OCI-LY3 (cell line): Measurements from ENCODE around the gene SYNE1.
"Not testable (repeated sequence)": the region's sequence is repeated elsewhere in the genome, so short reads cannot be mapped to it uniquely, and the experiment has no call there.

ENCODE experiments used
- H2AFZ ChIP-seq: fragments of 200-600, 300-600 bp; shearing (Covaris generic); 2 replicates; pipeline ENCODE4 v1.6.0; 2014; ENCODE audit warnings: antibody characterized with exemption, low read depth, low read length
- H3K27ac ChIP-seq: fragments of 200-600, 300-600 bp; sonication (generic); 2 replicates; pipeline ENCODE4 v1.5.1; 2014; ENCODE audit warnings: mild to moderate bottlenecking, low read length, moderate library complexity, mixed read lengths
- H3K27me3 ChIP-seq: fragments of 200-600, 300-600 bp; sonication (generic); 2 replicates; pipeline ENCODE4 v1.6.1; 2014; ENCODE audit warnings: low read depth, low read length, mixed read lengths
- H3K36me3 ChIP-seq: fragments of 200-600, 300-600 bp; sonication (generic); replicated peaks from 2 replicates; pipeline ENCODE3; 2014; ENCODE audit warnings: low read depth, low read length, mixed read lengths
- H3K4me1 ChIP-seq: fragments of 300-600, 200-600 bp; sonication (generic); 2 replicates; pipeline ENCODE4 v1.6.1; 2014; ENCODE audit warnings: low read length, mixed read lengths
- H3K4me2 ChIP-seq: fragments of 200-600, 300-600 bp; sonication (generic); 2 replicates; pipeline ENCODE4 v1.6.1; 2014; ENCODE audit warnings: low read length, mixed read lengths
- H3K4me3 ChIP-seq: fragments of 300-600, 200-600 bp; sonication (generic); 2 replicates; pipeline ENCODE4 v1.5.1; 2014; ENCODE audit warnings: antibody characterized with exemption, mild to moderate bottlenecking, low read length, moderate library complexity
- H3K79me2 ChIP-seq: fragments of 300-600, 200-600 bp; shearing (Covaris generic); 2 replicates; pipeline ENCODE4 v1.6.1; 2014; ENCODE audit warnings: mild to moderate bottlenecking, low read length, mixed read lengths
- H3K9ac ChIP-seq: fragments of 300-600, 200-600 bp; shearing (Covaris generic); 2 replicates; pipeline ENCODE4 v1.6.0; 2014; ENCODE audit warnings: mild to moderate bottlenecking, low read length, moderate library complexity
- H3K9me3 ChIP-seq: fragments of 200-600, 300-600 bp; shearing (Covaris generic); 2 replicates; pipeline ENCODE4 v1.6.1; 2014; ENCODE audit warnings: low read length, mixed read lengths; ENCODE audit not compliant: insufficient read depth
- H4K20me1 ChIP-seq: fragments of 200-600, 300-600 bp; sonication (generic); 2 replicates; pipeline ENCODE4 v1.6.1; 2016; ENCODE audit warnings: low read length, mixed read lengths; ENCODE audit not compliant: insufficient read depth
- CTCF ChIP-seq: fragments of 200-600, 300-600 bp; sonication (generic); IDR thresholded peaks from 2 replicates; pipeline ENCODE4 v1.5.1; 2014; ENCODE audit warnings: antibody characterized with exemption, low read length, low read depth
- EZH2phosphoT487 ChIP-seq: fragments of 200-600 bp; shearing (Covaris generic); IDR thresholded peaks from 2 replicates; pipeline ENCODE4 v1.6.1; 2018; ENCODE audit warnings: antibody characterized with exemption, mixed run types, low read depth

Gene SYNE1

GRCh38 chr6:152502421-152503188, 134.6 kb downstream of the SYNE1 start:
- Histone ChIP-seq H3K9me3 (no peaks in the 10 kb centered on the region), H3K4me3 (no peak overlapping the region), H2AFZ (no peak overlapping the region), H4K20me1 (no peaks in the 10 kb centered on the region), H3K27me3 (no peaks in the 10 kb centered on the region), H3K36me3 (no peaks in the 10 kb centered on the region), H3K4me1 (peaks cover 3% of the 10 kb centered on the region; the same call in 1 of the 2 replicates), H3K4me2 (no peak overlapping the region), H3K9ac (no peak overlapping the region), H3K79me2 (no peaks in the 10 kb centered on the region), H3K27ac (no peak overlapping the region)
- TF ChIP-seq CTCF = no peak
- TF ChIP-seq EZH2phosphoT487 = no peak

GRCh38 chr6:152499931-152500330, 137.2 kb downstream of the SYNE1 start:
- no peaks in the 10 kb centered on the region for H4K20me1 ChIP-seq
- H2AFZ ChIP-seq = no peak overlapping the region
- no peak overlapping the region for H3K4me3 ChIP-seq
- no peaks in the 10 kb centered on the region for H3K79me2 ChIP-seq
- no peak overlapping the region for H3K9ac ChIP-seq
- TF ChIP-seq EZH2phosphoT487 = no peak
- TF ChIP-seq CTCF = no peak
- no peaks in the 10 kb centered on the region for H3K9me3 ChIP-seq
- H3K27me3 ChIP-seq = no peaks in the 10 kb centered on the region
- no peaks in the 10 kb centered on the region for H3K36me3 ChIP-seq
- peaks cover 3% of the 10 kb centered on the region; the same call in 1 of the 2 replicates for H3K4me1 ChIP-seq
- H3K27ac ChIP-seq = no peak overlapping the region
- H3K4me2 ChIP-seq = no peak overlapping the region

GRCh38 chr6:152496731-152497130, 140.4 kb downstream of the SYNE1 start:
- Histone ChIP-seq H3K9ac (no peak overlapping the region), H3K36me3 (no peaks in the 10 kb centered on the region), H3K79me2 (no peaks in the 10 kb centered on the region), H3K4me1 (no peaks in the 10 kb centered on the region), H3K27me3 (no peaks in the 10 kb centered on the region), H2AFZ (no peak overlapping the region), H3K9me3 (no peaks in the 10 kb centered on the region), H3K27ac (no peak overlapping the region), H4K20me1 (no peaks in the 10 kb centered on the region), H3K4me3 (no peak overlapping the region), H3K4me2 (no peak overlapping the region)
- TF ChIP-seq EZH2phosphoT487 (no peak), CTCF (no peak)

- H3K9ac ChIP-seq, H3K27ac ChIP-seq: not testable (repeated sequence)
Observed at GRCh38 chr6:152495456-152495855, 141.7 kb downstream of the SYNE1 start.

GRCh38 chr6:152492281-152492680, 144.9 kb downstream of the SYNE1 start:
- not testable (repeated sequence) for H3K4me3 ChIP-seq, H2AFZ ChIP-seq, H3K79me2 ChIP-seq, H3K36me3 ChIP-seq, H4K20me1 ChIP-seq, H3K27ac ChIP-seq, H3K9ac ChIP-seq, H3K27me3 ChIP-seq, H3K4me1 ChIP-seq, H3K4me2 ChIP-seq, H3K9me3 ChIP-seq

More at GRCh38 chr6:152495456-152495855, 141.7 kb downstream of the SYNE1 start:
- not testable (repeated sequence) for H4K20me1 ChIP-seq, H3K79me2 ChIP-seq, H3K4me2 ChIP-seq, H3K4me1 ChIP-seq, H3K9me3 ChIP-seq, H3K27me3 ChIP-seq, H3K4me3 ChIP-seq, H2AFZ ChIP-seq, H3K36me3 ChIP-seq

- not testable (repeated sequence) for H3K9me3 ChIP-seq, H3K27ac ChIP-seq, H4K20me1 ChIP-seq, H3K4me2 ChIP-seq, H3K9ac ChIP-seq, H3K4me3 ChIP-seq, H3K79me2 ChIP-seq, H2AFZ ChIP-seq, H3K27me3 ChIP-seq, H3K4me1 ChIP-seq, H3K36me3 ChIP-seq
Observed at GRCh38 chr6:152491501-152491900, 145.7 kb downstream of the SYNE1 start.

- H3K9ac ChIP-seq, H3K27ac ChIP-seq, H2AFZ ChIP-seq, H3K4me2 ChIP-seq, H3K9me3 ChIP-seq, H4K20me1 ChIP-seq, H3K4me1 ChIP-seq, H3K4me3 ChIP-seq, H3K36me3 ChIP-seq, H3K27me3 ChIP-seq, H3K79me2 ChIP-seq: not testable (repeated sequence)
Observed at GRCh38 chr6:152490971-152491378, 146.2 kb downstream of the SYNE1 start.
